IMR-90 (cell line): ENCODE data around the gene ELP4. TPM values are rescaled to one million over a fixed set of nuclear protein-coding genes. Genes with fewer than 3 reads are reported as not detected.
"Not testable (repeated sequence)": the region's sequence is repeated elsewhere in the genome, so short reads cannot be mapped to it uniquely, and the experiment has no call there.

Experiments used
- ATAC-seq: fragments of 200-7000 bp; cut with Tn5 transposase; 2 replicates; pipeline ENCODE4 v1.9.1; 2020; ENCODE audit warnings: low read depth, mild to moderate bottlenecking, moderate library complexity
- BruUV-seq: library from RNA; stranded (reverse); fragments of 400-500 nt; replicated peaks from 2 replicates; lab custom pipeline; 2021; lab: Mats Ljungman, UMichigan
- CTCF ChIA-PET: fragments of 300-600 bp; formaldehyde crosslinking; extraction: SDS; loops from one replicate; lab custom pipeline; 2021; ENCODE audit warnings: antibody characterized with exemption; lab: Yijun Ruan, JAX
- POLR2A ChIA-PET: fragments of 300-600 bp; sonication (Branson Sonifier 250); formaldehyde crosslinking; loops from one replicate; lab custom pipeline; 2022; ENCODE audit warnings: antibody characterized with exemption; ENCODE audit not compliant: unreplicated experiment; lab: Charles Lee
- DNase-seq: peaks from one replicate; pipeline ENCODE4 v3.0.0; 2013
- H2AFZ ChIP-seq: replicated peaks from 2 replicates; pipeline ENCODE3; 2013; ENCODE audit warnings: low read length, mild to moderate bottlenecking; ENCODE audit not compliant: poor library complexity
- H2AK5ac ChIP-seq: 2 replicates; pipeline ENCODE4 v1.6.1; 2013; ENCODE audit warnings: low read depth, low read length, inconsistent platforms
- H2AK9ac ChIP-seq: replicated peaks from 2 replicates; pipeline ENCODE3; 2013; ENCODE audit warnings: mild to moderate bottlenecking, low read depth, low read length, moderate library complexity; ENCODE audit not compliant: poor library complexity
- H2BK120ac ChIP-seq: 2 replicates; pipeline ENCODE4 v1.6.1; 2013; ENCODE audit warnings: low read depth, low read length, inconsistent platforms
- H2BK15ac ChIP-seq: 3 replicates; pipeline ENCODE4 v1.6.1; 2013; ENCODE audit warnings: low read depth, low read length, inconsistent platforms
- H2BK20ac ChIP-seq: 2 replicates; pipeline ENCODE4 v1.6.1; 2013; ENCODE audit warnings: low read depth, mild to moderate bottlenecking, inconsistent platforms, low read length, moderate library complexity
- H2BK5ac ChIP-seq: 2 replicates; pipeline ENCODE4 v1.6.1; 2013; ENCODE audit warnings: mild to moderate bottlenecking, low read depth, low read length, inconsistent platforms; ENCODE audit not compliant: poor library complexity, severe bottlenecking
- H3K14ac ChIP-seq: replicated peaks from 2 replicates; pipeline ENCODE4 v1.6.1; 2013; ENCODE audit warnings: low read depth, low read length, inconsistent platforms
- H3K18ac ChIP-seq: 2 replicates; pipeline ENCODE4 v1.6.1; 2013; ENCODE audit warnings: low read depth, low read length, control low read depth
- H3K23ac ChIP-seq: 2 replicates; pipeline ENCODE4 v1.6.1; 2013; ENCODE audit warnings: low read depth, low read length, inconsistent platforms
- H3K27ac ChIP-seq: 2 replicates; pipeline ENCODE4 v1.5.1; 2013; ENCODE audit warnings: mild to moderate bottlenecking, control low read depth, low read length; ENCODE audit not compliant: insufficient read depth
- H3K27me3 ChIP-seq: 2 replicates; pipeline ENCODE4 v1.6.1; 2013; ENCODE audit warnings: low read length; ENCODE audit not compliant: control insufficient read depth, insufficient read depth
- H3K36me3 ChIP-seq: 2 replicates; pipeline ENCODE4 v1.6.1; 2013; ENCODE audit warnings: low read length, mixed read lengths; ENCODE audit not compliant: control insufficient read depth, insufficient read depth
- H3K4ac ChIP-seq: 2 replicates; pipeline ENCODE4 v1.6.1; 2013; ENCODE audit warnings: low read depth, low read length, inconsistent platforms
- H3K4me1 ChIP-seq: 2 replicates; pipeline ENCODE4 v1.6.1; 2013; ENCODE audit warnings: low read length, mixed read lengths; ENCODE audit not compliant: control insufficient read depth, insufficient read depth
- H3K4me2 ChIP-seq: 2 replicates; pipeline ENCODE4 v1.6.1; 2013; ENCODE audit warnings: low read depth, mild to moderate bottlenecking, control low read depth, low read length, moderate library complexity
- H3K4me3 ChIP-seq: 2 replicates; pipeline ENCODE4 v1.5.1; 2013; ENCODE audit warnings: low read depth, mild to moderate bottlenecking, control low read depth, low read length, moderate library complexity; ENCODE audit not compliant: insufficient read depth
- H3K56ac ChIP-seq: 2 replicates; pipeline ENCODE4 v1.6.1; 2013; ENCODE audit warnings: low read length, inconsistent platforms; ENCODE audit not compliant: insufficient read depth; ENCODE audit errors: extremely low read depth
- H3K79me1 ChIP-seq, 2 experiments: 2 replicates each; pipeline ENCODE4 v1.6.1; 2013; ENCODE audit warnings: low read length in 2 of 2, inconsistent platforms in 1 of 2, low read depth in 1 of 2
- H3K9ac ChIP-seq: 2 replicates; pipeline ENCODE4 v1.6.1; 2013; ENCODE audit warnings: low read depth, low read length, control low read depth
- H3K9me1 ChIP-seq: 2 replicates; pipeline ENCODE4 v1.6.1; 2013; ENCODE audit warnings: low read length, inconsistent platforms; ENCODE audit not compliant: insufficient read depth
- H3K9me3 ChIP-seq: 2 replicates; pipeline ENCODE4 v1.6.1; 2013; ENCODE audit warnings: low read length; ENCODE audit not compliant: control insufficient read depth, insufficient read depth
- H4K20me1 ChIP-seq: 2 replicates; pipeline ENCODE4 v1.6.1; 2013; ENCODE audit warnings: low read length, inconsistent platforms; ENCODE audit not compliant: insufficient read depth
- H4K5ac ChIP-seq: 2 replicates; pipeline ENCODE4 v1.6.1; 2013; ENCODE audit warnings: mild to moderate bottlenecking, low read depth, low read length, control low read depth
- H4K8ac ChIP-seq, 2 experiments: 2 replicates each; pipeline ENCODE4 v1.6.1; 2013; ENCODE audit warnings: low read depth in 2 of 2, low read length in 2 of 2, control low read depth in 1 of 2, inconsistent platforms in 1 of 2
- H4K91ac ChIP-seq: 2 replicates; pipeline ENCODE4 v1.6.1; 2013; ENCODE audit warnings: low read depth, low read length, inconsistent platforms; ENCODE audit not compliant: insufficient read depth
- WGBS, 2 experiments: methylation state at CpG; one replicate each; pipeline versions ENCODE4 v1.1.5 to v1.1.7; 2013; ENCODE audit warnings: missing lambda C conversion rate in 2 of 2; ENCODE audit not compliant: insufficient read length in 1 of 2; ENCODE audit errors: extremely low coverage in 2 of 2; 5-methylcytosine and 5-hydroxymethylcytosine counted together
- dilution Hi-C: fragments of 300-500 bp; cut with HindIII; formaldehyde crosslinking; loops from one replicate; pipeline ENCODE4 v1.14.3; 2018; ENCODE audit warnings: low sequenced_read_pairs; ENCODE audit not compliant: unreplicated experiment
- in situ Hi-C: fragments of 300-500 bp; cut with MboI; formaldehyde crosslinking; loops from 3 replicates; pipeline ENCODE4 v1.14.3; 2019; ENCODE audit warnings: low sequenced_read_pairs, inconsistent platforms, mixed read lengths
- intact Hi-C: fragments of 100-400 bp; cut with micrococcal nuclease; formaldehyde crosslinking; loops from 2 replicates; pipeline ENCODE4 v1.10.0; 2022
- polyA plus RNA-seq, 3 experiments: library from polyadenylated mRNA; depleted of rRNA; stranded (reverse); fragments of >200 nt; gene quantifications; 2 replicates each; pipeline ENCODE4 v1.2.3, GENCODE V29; 2012; ENCODE audit warnings: low replicate concordance in 1 of 3
- total RNA-seq: library from RNA; depleted of rRNA; stranded (reverse); fragments of >200 nt; gene quantifications from 2 replicates; pipeline ENCODE4 v1.2.3, GENCODE V29; 2012

The ELP4 gene
- total and polyA plus RNA-seq, 2 of the 4 experiments (the other 2 are of a cell fraction), result 8.4 to 20.4 TPM

GRCh38 chr11:31575764-31576163 lies 66.2 kb downstream of the ELP4 start:
- H3K9ac ChIP-seq, H3K9me3 ChIP-seq, H3K79me1 ChIP-seq, H2AFZ ChIP-seq, H4K91ac ChIP-seq, H3K56ac ChIP-seq, H3K4me1 ChIP-seq, H3K27me3 ChIP-seq, H3K4me3 ChIP-seq, H3K4me2 ChIP-seq, H3K23ac ChIP-seq, H2AK9ac ChIP-seq, intact Hi-C loops, H4K8ac ChIP-seq, H3K18ac ChIP-seq, BruUV-seq, ATAC-seq, H2BK20ac ChIP-seq, dilution Hi-C loops, H3K14ac ChIP-seq, H2BK120ac ChIP-seq, in situ Hi-C loops, H3K36me3 ChIP-seq, H3K27ac ChIP-seq, H3K4ac ChIP-seq, CTCF ChIA-PET, H4K5ac ChIP-seq, H3K9me1 ChIP-seq, H4K20me1 ChIP-seq, H2BK5ac ChIP-seq, DNase-seq, H2AK5ac ChIP-seq, H2BK15ac ChIP-seq, POLR2A ChIA-PET: not testable (repeated sequence)
- WGBS, 2 experiments, result no CpG with 5 or more reads among the region's 3 CpGs

GRCh38 chr11:31579412-31579811 lies 69.8 kb downstream of the ELP4 start:
- H2BK5ac ChIP-seq, H3K9me3 ChIP-seq, H4K5ac ChIP-seq, H3K4me3 ChIP-seq, H3K23ac ChIP-seq, H3K18ac ChIP-seq, H3K27me3 ChIP-seq, POLR2A ChIA-PET, H2AK5ac ChIP-seq, H3K36me3 ChIP-seq, H3K4ac ChIP-seq, H3K79me1 ChIP-seq, H3K27ac ChIP-seq, H2AFZ ChIP-seq, dilution Hi-C loops, H3K4me2 ChIP-seq, H3K9ac ChIP-seq, H3K56ac ChIP-seq, H2AK9ac ChIP-seq, intact Hi-C loops, ATAC-seq, in situ Hi-C loops, H4K91ac ChIP-seq, H3K4me1 ChIP-seq, H4K20me1 ChIP-seq, DNase-seq, H3K9me1 ChIP-seq, H4K8ac ChIP-seq, H2BK120ac ChIP-seq, BruUV-seq, H2BK15ac ChIP-seq, H2BK20ac ChIP-seq, H3K14ac ChIP-seq, CTCF ChIA-PET: not testable (repeated sequence)
- no CpG with 5 or more reads among the region's 3 CpGs for WGBS, 2 experiments
